Measurements from ENCODE around the gene SENP6. TPM values are rescaled to one million over a fixed set of nuclear protein-coding genes. Genes with fewer than 3 reads are reported as not detected.
"Not testable (repeated sequence)": the region's sequence is repeated elsewhere in the genome, so short reads cannot be mapped to it uniquely, and the experiment has no call there.

Gene SENP6
- total RNA-seq, 1 experiment from 2014 or later: 94.9 TPM

DNA sequence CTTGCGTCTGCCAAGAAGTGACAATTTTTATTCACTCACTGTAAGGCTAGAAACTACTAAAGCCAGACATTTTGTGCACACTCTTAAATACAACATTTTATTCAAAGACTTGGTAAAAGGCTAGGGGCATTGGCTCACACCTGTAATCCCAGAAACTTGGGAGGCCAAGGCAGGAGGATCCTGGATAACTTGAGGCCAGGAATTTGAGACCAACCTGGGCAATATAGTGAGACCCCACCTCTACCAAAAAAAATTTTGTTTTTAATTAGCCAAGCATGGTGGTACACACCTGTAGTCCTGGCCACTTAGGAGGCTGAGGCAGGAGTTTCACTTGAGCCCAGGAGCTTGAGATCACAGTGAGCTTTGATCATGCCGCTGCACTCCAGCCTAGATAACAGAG is 11.3 kb upstream of the SENP6 start:
- no peaks in the 10 kb centered on the region for H3K4me1 ChIP-seq
- no peak for TF ChIP-seq CTCF (IDR thresholded peaks at IDR 0.05; ENCODE audit: insufficient read depth in 1 of 2, low read depth in 1 of 2, low read length in 1 of 2, severe bottlenecking in 1 of 2, unreplicated experiment in 1 of 2)
- no TSS peak for BruUV-seq (replicated peaks)
- Mint-ChIP-seq H3K36me3 (ENCODE audit: insufficient read depth, unreplicated experiment) (no peaks in the 10 kb centered on the region), H3K4me3 (ENCODE audit: unreplicated experiment) (no peak overlapping the region), H3K4me1 (ENCODE audit: low read depth, unreplicated experiment) (no peaks in the 10 kb centered on the region), H3K27me3 (ENCODE audit: insufficient read depth, unreplicated experiment) (no peaks in the 10 kb centered on the region), H3K9me3 (ENCODE audit: unreplicated experiment) (no peaks in the 10 kb centered on the region), H3K27ac (ENCODE audit: unreplicated experiment) (no peak overlapping the region)
- POLR2A ChIA-PET: no interaction called here
- no peaks in the 10 kb centered on the region for H3K36me3 ChIP-seq (ENCODE audit: control insufficient read depth, insufficient read depth, low read length)
- no peak for DNase-seq
- CTCF ChIA-PET: no interaction called here
- H3K4me3 ChIP-seq (ENCODE audit: low read depth, low read length): no peak overlapping the region
- no peaks in the 10 kb centered on the region for H3K27me3 ChIP-seq (replicated peaks; ENCODE audit: control insufficient read depth, insufficient read depth, low read length)
- H3K9me3 ChIP-seq: no peaks in the 10 kb centered on the region
- intact Hi-C loops (cut with micrococcal nuclease; ENCODE audit: unreplicated experiment): no loop called here

DNA sequence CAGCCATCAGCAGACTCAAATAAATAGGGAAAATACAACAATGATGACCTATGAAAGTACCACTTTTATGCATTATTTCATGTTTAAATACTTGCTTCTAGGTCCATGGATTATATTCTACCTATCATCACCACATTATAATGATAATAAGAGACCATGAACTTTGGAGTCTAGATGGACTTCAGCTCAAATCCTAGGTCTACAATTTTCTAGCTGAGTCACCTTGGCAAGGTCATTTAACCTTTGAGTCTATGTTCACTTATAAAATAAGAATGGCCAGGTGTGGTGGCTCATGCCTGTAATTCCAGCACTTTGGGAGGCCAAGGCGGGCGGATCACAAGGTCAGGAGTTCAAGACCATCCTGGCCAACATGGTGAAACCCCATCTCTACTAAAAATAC is 5.3 kb upstream of the SENP6 start:
- DNase-seq; H3K27ac Mint-ChIP-seq (ENCODE audit: unreplicated experiment); H3K36me3 Mint-ChIP-seq (ENCODE audit: insufficient read depth, unreplicated experiment); POLR2A ChIA-PET; H3K27me3 Mint-ChIP-seq (ENCODE audit: insufficient read depth, unreplicated experiment); CTCF ChIA-PET; H3K27me3 ChIP-seq (replicated peaks; ENCODE audit: control insufficient read depth, insufficient read depth, low read length); H3K9me3 Mint-ChIP-seq (ENCODE audit: unreplicated experiment); H3K4me3 Mint-ChIP-seq (ENCODE audit: unreplicated experiment); H3K4me1 ChIP-seq; H3K36me3 ChIP-seq (ENCODE audit: control insufficient read depth, insufficient read depth, low read length); H3K9me3 ChIP-seq; intact Hi-C loops (cut with micrococcal nuclease; ENCODE audit: unreplicated experiment); BruUV-seq (replicated peaks); H3K4me3 ChIP-seq (ENCODE audit: low read depth, low read length): not testable (repeated sequence)
- peaks cover 19% of the 10 kb centered on the region for H3K4me1 Mint-ChIP-seq (ENCODE audit: low read depth, unreplicated experiment)

DNA sequence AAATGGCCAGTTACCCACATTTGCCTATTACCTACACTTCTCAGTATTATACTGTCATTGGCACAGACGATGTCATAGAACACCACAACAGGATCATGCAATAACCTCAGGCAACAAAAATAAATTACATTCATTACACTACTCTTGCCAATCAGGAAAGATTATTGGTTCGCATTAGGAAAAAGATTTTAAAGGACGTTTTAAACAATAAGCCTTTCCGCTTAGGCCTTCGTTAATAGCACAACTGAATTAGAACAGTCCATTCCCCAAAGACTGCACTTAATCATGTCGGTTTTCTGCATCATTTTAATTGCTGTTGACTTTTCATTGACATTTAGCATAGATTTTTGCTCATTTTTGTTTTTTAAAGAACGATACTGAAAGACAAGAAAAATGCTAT is 912 bp upstream of the SENP6 start:
- peak overlapping the region; percentile 85 for H3K4me3 Mint-ChIP-seq (ENCODE audit: unreplicated experiment)
- peak overlapping the region; percentile 55 for H3K27ac Mint-ChIP-seq (ENCODE audit: unreplicated experiment)
- H3K36me3 Mint-ChIP-seq (ENCODE audit: insufficient read depth, unreplicated experiment): peaks cover 14% of the 10 kb centered on the region
- intact Hi-C loops (cut with micrococcal nuclease; ENCODE audit: unreplicated experiment): no loop called here
- Histone ChIP-seq H3K4me1 (peaks cover 10% of the 10 kb centered on the region), H3K36me3 (ENCODE audit: control insufficient read depth, insufficient read depth, low read length) (no peaks in the 10 kb centered on the region), H3K9me3 (no peaks in the 10 kb centered on the region), H3K4me3 (ENCODE audit: low read depth, low read length) (peak overlapping the region; percentile 94), H3K27me3 (replicated peaks; ENCODE audit: control insufficient read depth, insufficient read depth, low read length) (no peaks in the 10 kb centered on the region)
- TF ChIP-seq CTCF (IDR thresholded peaks at IDR 0.05; ENCODE audit: insufficient read depth in 1 of 2, low read depth in 1 of 2, low read length in 1 of 2, severe bottlenecking in 1 of 2, unreplicated experiment in 1 of 2): no peak
- no peaks in the 10 kb centered on the region for H3K9me3 Mint-ChIP-seq (ENCODE audit: unreplicated experiment)
- no peaks in the 10 kb centered on the region for H3K27me3 Mint-ChIP-seq (ENCODE audit: insufficient read depth, unreplicated experiment)
- ChIA-PET CTCF (no interaction called here), POLR2A (no interaction called here)
- DNase-seq: no peak
- peaks cover 27% of the 10 kb centered on the region for H3K4me1 Mint-ChIP-seq (ENCODE audit: low read depth, unreplicated experiment)
- TSS peak; percentile 87 for BruUV-seq (replicated peaks)

Measured in Caco-2 (cell line).